SK-N-SH treated with all-trans-retinoic acid at 6 μM for 48 hours (cell line): Measurements from ENCODE around the gene TNS1.

Experiments used
- ATAC-seq: fragments of 200-7000 bp; cut with Tn5 transposase; 3 replicates; pipeline ENCODE4 v1.9.1; 2020; ENCODE audit warnings: mild to moderate bottlenecking, moderate library complexity
- BACH2 ChIP-seq: fragments of 250-450 bp; sonication (Bioruptor Pico); IDR thresholded peaks from 2 replicates; pipeline ENCODE4 v1.9.0; 2021; ENCODE audit warnings: mild to moderate bottlenecking, borderline replicate concordance
- CSDC2 ChIP-seq: fragments of 250-450 bp; sonication (Bioruptor Pico); IDR thresholded peaks from 2 replicates; pipeline ENCODE4 v1.5.0; 2020; ENCODE audit warnings: mild to moderate bottlenecking, moderate library complexity
- GLIS3 ChIP-seq: fragments of 250-450 bp; sonication (Bioruptor Pico); IDR thresholded peaks from 2 replicates; pipeline ENCODE4 v1.5.0; 2020; ENCODE audit warnings: mild to moderate bottlenecking, moderate library complexity
- ISL1 ChIP-seq: fragments of 250-450 bp; sonication (Bioruptor Pico); IDR thresholded peaks from 2 replicates; pipeline ENCODE4 v2.1.2; 2022; ENCODE audit warnings: mild to moderate bottlenecking, moderate library complexity
- PPARA ChIP-seq: fragments of 250-450 bp; sonication (Bioruptor Pico); IDR thresholded peaks from 2 replicates; pipeline ENCODE4 v1.5.0; 2020; ENCODE audit warnings: mild to moderate bottlenecking, borderline replicate concordance
- RARB ChIP-seq: fragments of 250-450 bp; sonication (Bioruptor Pico); IDR thresholded peaks from 2 replicates; pipeline ENCODE4 v1.8.0; 2021; ENCODE audit warnings: mild to moderate bottlenecking, moderate library complexity
- SNAI2 ChIP-seq: fragments of 250-450 bp; sonication (Bioruptor Pico); IDR thresholded peaks from 2 replicates; pipeline ENCODE4 v1.5.0; 2020; ENCODE audit warnings: mild to moderate bottlenecking, moderate library complexity
- TCF4 ChIP-seq: fragments of 250-450 bp; sonication (Bioruptor Pico); IDR thresholded peaks from 2 replicates; pipeline ENCODE4 v1.8.0; 2021; ENCODE audit warnings: mild to moderate bottlenecking, moderate library complexity, borderline replicate concordance
- ZC3H10 ChIP-seq: fragments of 250-450 bp; sonication (Bioruptor Pico); IDR thresholded peaks from 2 replicates; pipeline ENCODE4 v1.5.1; 2021; ENCODE audit warnings: mild to moderate bottlenecking, moderate library complexity
- ZFP3 ChIP-seq: fragments of 250-450 bp; sonication (Bioruptor Pico); IDR thresholded peaks from 2 replicates; pipeline ENCODE4 v1.5.0; 2020; ENCODE audit warnings: mild to moderate bottlenecking, moderate library complexity
- ZFP30 ChIP-seq: fragments of 450-650 bp; formaldehyde crosslinking; IDR thresholded peaks from 2 replicates; pipeline ENCODE4 v1.5.0; 2022; ENCODE audit warnings: mild to moderate bottlenecking, moderate library complexity
- ZNF565 ChIP-seq: fragments of 450-650 bp; formaldehyde crosslinking; conservative IDR thresholded peaks from 2 replicates; pipeline ENCODE4 v1.5.0; 2020; ENCODE audit warnings: low read depth, mild to moderate bottlenecking, moderate library complexity
- ZNF70 ChIP-seq: fragments of 450-650 bp; formaldehyde crosslinking; IDR thresholded peaks from 2 replicates; pipeline ENCODE4 v1.5.0; 2020; ENCODE audit warnings: mild to moderate bottlenecking, moderate library complexity
- ZNF8 ChIP-seq: fragments of 450-650 bp; formaldehyde crosslinking; IDR thresholded peaks from 2 replicates; pipeline ENCODE4 v1.5.0; 2020; ENCODE audit warnings: mild to moderate bottlenecking, moderate library complexity
- TF ChIP-seq, protein P1 (sequence below): fragments of 250-450 bp; sonication (Bioruptor Pico); IDR thresholded peaks from 2 replicates; pipeline ENCODE4 v1.5.0; 2020; ENCODE audit warnings: mild to moderate bottlenecking, moderate library complexity
- TF ChIP-seq, protein P2 (sequence below): fragments of 250-450 bp; sonication (Bioruptor Pico); IDR thresholded peaks from 2 replicates; pipeline ENCODE4 v1.8.0; 2020; ENCODE audit warnings: mild to moderate bottlenecking, moderate library complexity, borderline replicate concordance
- TF ChIP-seq, protein P3 (sequence below): fragments of 250-450 bp; sonication (Bioruptor Pico); IDR thresholded peaks from 2 replicates; pipeline ENCODE4 v1.5.1; 2020; ENCODE audit warnings: low read depth, mild to moderate bottlenecking, moderate library complexity
- TF ChIP-seq, protein P4 (sequence below): fragments of 250-450 bp; sonication (Bioruptor Pico); IDR thresholded peaks from 2 replicates; pipeline ENCODE4 v1.8.0; 2021; ENCODE audit warnings: low read depth, mild to moderate bottlenecking, moderate library complexity, borderline replicate concordance
- TF ChIP-seq, protein P5 (sequence below): fragments of 250-450 bp; sonication (Bioruptor Pico); IDR thresholded peaks from 2 replicates; pipeline ENCODE4 v1.5.1; 2021; ENCODE audit warnings: mild to moderate bottlenecking, moderate library complexity

TNS1 gene

DNA sequence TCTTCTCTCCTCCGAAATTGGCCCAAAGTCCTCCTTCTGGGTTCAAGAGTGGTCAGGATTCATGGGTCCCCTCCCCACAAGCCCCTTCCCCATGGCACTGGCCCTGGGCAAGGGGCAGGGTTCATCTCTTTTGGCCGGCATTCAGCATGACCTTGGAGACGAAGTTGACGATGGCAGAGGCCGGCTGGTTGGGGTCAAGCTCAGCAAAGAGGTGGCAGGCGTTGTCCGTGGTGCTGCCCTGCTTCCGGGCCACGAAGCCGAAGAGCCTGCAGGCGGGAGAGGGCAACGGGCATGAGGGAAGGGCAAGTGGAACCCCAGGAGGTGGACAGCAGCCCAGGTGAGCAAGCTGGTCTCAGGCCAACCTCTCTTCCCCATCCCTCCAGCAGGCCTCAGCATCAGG, 198.5 kb downstream of the TNS1 start:
- no peak for ATAC-seq
- TF ChIP-seq, protein P1, sequence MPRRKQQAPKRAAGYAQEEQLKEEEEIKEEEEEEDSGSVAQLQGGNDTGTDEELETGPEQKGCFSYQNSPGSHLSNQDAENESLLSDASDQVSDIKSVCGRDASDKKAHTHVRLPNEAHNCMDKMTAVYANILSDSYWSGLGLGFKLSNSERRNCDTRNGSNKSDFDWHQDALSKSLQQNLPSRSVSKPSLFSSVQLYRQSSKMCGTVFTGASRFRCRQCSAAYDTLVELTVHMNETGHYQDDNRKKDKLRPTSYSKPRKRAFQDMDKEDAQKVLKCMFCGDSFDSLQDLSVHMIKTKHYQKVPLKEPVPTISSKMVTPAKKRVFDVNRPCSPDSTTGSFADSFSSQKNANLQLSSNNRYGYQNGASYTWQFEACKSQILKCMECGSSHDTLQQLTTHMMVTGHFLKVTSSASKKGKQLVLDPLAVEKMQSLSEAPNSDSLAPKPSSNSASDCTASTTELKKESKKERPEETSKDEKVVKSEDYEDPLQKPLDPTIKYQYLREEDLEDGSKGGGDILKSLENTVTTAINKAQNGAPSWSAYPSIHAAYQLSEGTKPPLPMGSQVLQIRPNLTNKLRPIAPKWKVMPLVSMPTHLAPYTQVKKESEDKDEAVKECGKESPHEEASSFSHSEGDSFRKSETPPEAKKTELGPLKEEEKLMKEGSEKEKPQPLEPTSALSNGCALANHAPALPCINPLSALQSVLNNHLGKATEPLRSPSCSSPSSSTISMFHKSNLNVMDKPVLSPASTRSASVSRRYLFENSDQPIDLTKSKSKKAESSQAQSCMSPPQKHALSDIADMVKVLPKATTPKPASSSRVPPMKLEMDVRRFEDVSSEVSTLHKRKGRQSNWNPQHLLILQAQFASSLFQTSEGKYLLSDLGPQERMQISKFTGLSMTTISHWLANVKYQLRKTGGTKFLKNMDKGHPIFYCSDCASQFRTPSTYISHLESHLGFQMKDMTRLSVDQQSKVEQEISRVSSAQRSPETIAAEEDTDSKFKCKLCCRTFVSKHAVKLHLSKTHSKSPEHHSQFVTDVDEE (CRISPR knock-in tag), result no peak
- no peak for TF ChIP-seq TCF4 (CRISPR knock-in tag)
- no peak for TF ChIP-seq ZNF565 (CRISPR knock-in tag)
- TF ChIP-seq RARB (CRISPR knock-in tag), result no peak
- TF ChIP-seq, protein P2, sequence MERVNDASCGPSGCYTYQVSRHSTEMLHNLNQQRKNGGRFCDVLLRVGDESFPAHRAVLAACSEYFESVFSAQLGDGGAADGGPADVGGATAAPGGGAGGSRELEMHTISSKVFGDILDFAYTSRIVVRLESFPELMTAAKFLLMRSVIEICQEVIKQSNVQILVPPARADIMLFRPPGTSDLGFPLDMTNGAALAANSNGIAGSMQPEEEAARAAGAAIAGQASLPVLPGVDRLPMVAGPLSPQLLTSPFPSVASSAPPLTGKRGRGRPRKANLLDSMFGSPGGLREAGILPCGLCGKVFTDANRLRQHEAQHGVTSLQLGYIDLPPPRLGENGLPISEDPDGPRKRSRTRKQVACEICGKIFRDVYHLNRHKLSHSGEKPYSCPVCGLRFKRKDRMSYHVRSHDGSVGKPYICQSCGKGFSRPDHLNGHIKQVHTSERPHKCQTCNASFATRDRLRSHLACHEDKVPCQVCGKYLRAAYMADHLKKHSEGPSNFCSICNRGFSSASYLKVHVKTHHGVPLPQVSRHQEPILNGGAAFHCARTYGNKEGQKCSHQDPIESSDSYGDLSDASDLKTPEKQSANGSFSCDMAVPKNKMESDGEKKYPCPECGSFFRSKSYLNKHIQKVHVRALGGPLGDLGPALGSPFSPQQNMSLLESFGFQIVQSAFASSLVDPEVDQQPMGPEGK, result no peak
- TF ChIP-seq, protein P3, sequence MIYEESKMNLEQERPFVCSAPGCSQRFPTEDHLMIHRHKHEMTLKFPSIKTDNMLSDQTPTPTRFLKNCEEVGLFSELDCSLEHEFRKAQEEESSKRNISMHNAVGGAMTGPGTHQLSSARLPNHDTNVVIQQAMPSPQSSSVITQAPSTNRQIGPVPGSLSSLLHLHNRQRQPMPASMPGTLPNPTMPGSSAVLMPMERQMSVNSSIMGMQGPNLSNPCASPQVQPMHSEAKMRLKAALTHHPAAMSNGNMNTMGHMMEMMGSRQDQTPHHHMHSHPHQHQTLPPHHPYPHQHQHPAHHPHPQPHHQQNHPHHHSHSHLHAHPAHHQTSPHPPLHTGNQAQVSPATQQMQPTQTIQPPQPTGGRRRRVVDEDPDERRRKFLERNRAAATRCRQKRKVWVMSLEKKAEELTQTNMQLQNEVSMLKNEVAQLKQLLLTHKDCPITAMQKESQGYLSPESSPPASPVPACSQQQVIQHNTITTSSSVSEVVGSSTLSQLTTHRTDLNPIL, result no peak
- TF ChIP-seq PPARA (CRISPR knock-in tag), result no peak
- TF ChIP-seq BACH2 (CRISPR knock-in tag), result no peak
- TF ChIP-seq, protein P4, sequence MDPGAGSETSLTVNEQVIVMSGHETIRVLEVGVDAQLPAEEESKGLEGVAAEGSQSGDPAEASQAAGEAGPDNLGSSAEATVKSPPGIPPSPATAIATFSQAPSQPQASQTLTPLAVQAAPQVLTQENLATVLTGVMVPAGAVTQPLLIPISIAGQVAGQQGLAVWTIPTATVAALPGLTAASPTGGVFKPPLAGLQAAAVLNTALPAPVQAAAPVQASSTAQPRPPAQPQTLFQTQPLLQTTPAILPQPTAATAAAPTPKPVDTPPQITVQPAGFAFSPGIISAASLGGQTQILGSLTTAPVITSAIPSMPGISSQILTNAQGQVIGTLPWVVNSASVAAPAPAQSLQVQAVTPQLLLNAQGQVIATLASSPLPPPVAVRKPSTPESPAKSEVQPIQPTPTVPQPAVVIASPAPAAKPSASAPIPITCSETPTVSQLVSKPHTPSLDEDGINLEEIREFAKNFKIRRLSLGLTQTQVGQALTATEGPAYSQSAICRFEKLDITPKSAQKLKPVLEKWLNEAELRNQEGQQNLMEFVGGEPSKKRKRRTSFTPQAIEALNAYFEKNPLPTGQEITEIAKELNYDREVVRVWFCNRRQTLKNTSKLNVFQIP, result no peak
- no peak for TF ChIP-seq ZNF8 (CRISPR knock-in tag)
- no peak for TF ChIP-seq ZFP3 (CRISPR knock-in tag)

DNA sequence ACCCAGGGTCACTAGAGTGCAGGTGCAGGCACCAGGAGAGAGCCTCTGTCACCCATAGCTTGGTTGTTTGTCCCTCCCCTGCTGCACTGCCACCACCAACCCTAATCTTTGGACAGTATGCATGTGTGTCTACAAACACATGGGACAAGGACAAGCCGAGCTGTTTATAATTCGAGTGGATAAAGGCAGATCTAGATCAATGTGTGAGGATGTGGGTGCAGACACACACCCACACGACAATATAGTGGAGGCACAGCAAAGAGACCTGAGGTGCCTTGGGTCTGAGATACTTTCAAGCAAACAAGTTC, 199.2 kb downstream of the TNS1 start:
- TF ChIP-seq ZFP30, result no peak
- no peak for TF ChIP-seq CSDC2
- no peak for TF ChIP-seq GLIS3 (CRISPR knock-in tag)
- no peak for TF ChIP-seq ZNF70
- TF ChIP-seq RARB (CRISPR knock-in tag), result no peak
- TF ChIP-seq TCF4 (CRISPR knock-in tag), result no peak
- no peak for TF ChIP-seq SNAI2 (CRISPR knock-in tag)
- TF ChIP-seq, protein P4, result no peak
- TF ChIP-seq ISL1, result no peak
- TF ChIP-seq PPARA (CRISPR knock-in tag), result no peak
- no peak for TF ChIP-seq ZC3H10
- TF ChIP-seq, protein P3, result no peak
- TF ChIP-seq ZFP3 (CRISPR knock-in tag), result no peak
- TF ChIP-seq, protein P5, sequence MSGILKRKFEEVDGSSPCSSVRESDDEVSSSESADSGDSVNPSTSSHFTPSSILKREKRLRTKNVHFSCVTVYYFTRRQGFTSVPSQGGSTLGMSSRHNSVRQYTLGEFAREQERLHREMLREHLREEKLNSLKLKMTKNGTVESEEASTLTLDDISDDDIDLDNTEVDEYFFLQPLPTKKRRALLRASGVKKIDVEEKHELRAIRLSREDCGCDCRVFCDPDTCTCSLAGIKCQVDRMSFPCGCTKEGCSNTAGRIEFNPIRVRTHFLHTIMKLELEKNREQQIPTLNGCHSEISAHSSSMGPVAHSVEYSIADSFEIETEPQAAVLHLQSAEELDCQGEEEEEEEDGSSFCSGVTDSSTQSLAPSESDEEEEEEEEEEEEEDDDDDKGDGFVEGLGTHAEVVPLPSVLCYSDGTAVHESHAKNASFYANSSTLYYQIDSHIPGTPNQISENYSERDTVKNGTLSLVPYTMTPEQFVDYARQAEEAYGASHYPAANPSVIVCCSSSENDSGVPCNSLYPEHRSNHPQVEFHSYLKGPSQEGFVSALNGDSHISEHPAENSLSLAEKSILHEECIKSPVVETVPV, result no peak
- TF ChIP-seq, protein P1 (CRISPR knock-in tag), result no peak
- TF ChIP-seq, all 23 proteins: peak for 0

More for the DNA sequence above, 199.2 kb downstream of the TNS1 start:
- ATAC-seq, result no peak
